Esophagus muscularis mucosa (tissue), 4 donors: ENCODE data around the gene LAMA5. TPM values are rescaled to one million over a fixed set of nuclear protein-coding genes. Genes with fewer than 3 reads are reported as not detected.

Experiments used
- DNase-seq: peaks from one replicate; pipeline ENCODE4 v3.0.0-alpha.2; 2017; ENCODE audit errors: extremely low spot score
- H3K27ac ChIP-seq, 4 donors: fragments of 200-600 bp; sonication (generic); replicated peaks in 1 of 4; 1 replicate in 3 of 4; 2 replicates in 1 of 4; pipeline ENCODE4 v1.5.1; 2016 to 2019; ENCODE audit warnings: mild to moderate bottlenecking in 1 of 4
- H3K27me3 ChIP-seq, 4 donors: fragments of 200-600 bp; sonication (generic); one replicate each; pipeline versions ENCODE4 v1.5.1 to v1.6.0; 2016 to 2019
- H3K36me3 ChIP-seq, 4 donors: fragments of 200-600 bp; sonication (generic); one replicate each; pipeline ENCODE4 v1.5.1; 2016 to 2019
- H3K4me1 ChIP-seq, 4 donors: fragments of 200-600 bp; sonication (generic); one replicate each; pipeline ENCODE4 v1.5.1; 2016 to 2019
- H3K4me3 ChIP-seq, 4 donors: fragments of 200-600 bp; sonication (generic); 1 replicate in 2 of 4; 2 replicates in 2 of 4; pipeline ENCODE4 v1.5.1; 2016 to 2019; ENCODE audit warnings: mild to moderate bottlenecking in 4 of 4, moderate library complexity in 1 of 4
- H3K9me3 ChIP-seq, 4 donors: fragments of 200-600 bp; sonication (generic); 1 replicate in 3 of 4; 2 replicates in 1 of 4; pipeline ENCODE4 v1.5.1; 2016 to 2019
- EP300 ChIP-seq: sonication (generic); formaldehyde crosslinking; IDR thresholded peaks from one replicate; pipeline ENCODE4 v1.6.1; 2017; ENCODE audit warnings: antibody characterized with exemption
- POLR2A ChIP-seq: fragments of 450-650 bp; IDR thresholded peaks from one replicate; pipeline ENCODE4 v1.6.1; 2017; ENCODE audit warnings: antibody characterized with exemption, moderate library complexity, mild to moderate bottlenecking, low read depth
- POLR2AphosphoS5 ChIP-seq, 2 donors: sonication (generic); formaldehyde crosslinking; IDR thresholded peaks; one replicate each; pipeline ENCODE4 v1.6.1; 2017; ENCODE audit warnings: antibody characterized with exemption in 2 of 2
- WGBS: methylation state at CpG from one replicate; pipeline ENCODE4 v1.1.5; 2018; 5-methylcytosine and 5-hydroxymethylcytosine counted together
- intact Hi-C: fragments of 100-400 bp; cut with DNase I; formaldehyde crosslinking; loops from one replicate; pipeline ENCODE4 v1.15.1; 2023
- total RNA-seq, 4 donors: library from RNA; depleted of rRNA; stranded (reverse); fragments of >200 nt; gene quantifications; one replicate each; pipeline versions ENCODE4 v1.1.0 to v1.2.1, GENCODE V29; 2016
- TF ChIP-seq, protein P1 (sequence below), 3 experiments: fragments of 200-600 bp in 2 of 3; fragments of 450-650 bp in 1 of 3; sonication (generic) in 2 of 3; IDR thresholded peaks; one replicate each; pipeline ENCODE4 v1.5.1; 2017 to 2019; ENCODE audit warnings: antibody characterized with exemption in 3 of 3, mild to moderate bottlenecking in 2 of 3, moderate library complexity in 1 of 3

LAMA5 gene
- total RNA-seq, 4 donors from 2014 or later, result 70.1 to 257 (median 150) TPM

DNA sequence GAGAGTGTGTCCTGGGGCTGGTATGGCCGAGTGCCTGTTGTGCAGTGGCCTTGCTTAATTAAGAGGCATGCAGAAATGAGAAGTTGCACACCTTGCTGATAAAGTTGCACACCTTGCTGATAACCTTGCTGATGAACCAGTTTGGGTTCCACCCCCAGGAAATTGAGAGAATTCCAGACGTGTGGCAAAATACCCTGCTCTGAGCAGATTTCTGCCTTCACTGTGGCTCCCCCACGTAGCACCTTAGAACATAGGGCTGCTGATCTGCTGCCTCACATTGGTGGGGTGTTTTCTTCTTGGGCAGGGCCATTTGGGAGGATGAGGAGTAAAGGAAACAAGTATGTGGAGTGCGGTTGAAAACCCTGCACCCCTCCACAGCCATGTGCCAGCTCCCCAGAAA, 86.8 kb downstream of the LAMA5 start:
- Histone ChIP-seq H3K27me3 (no peaks in the 10 kb centered on the region), H3K4me1 (peaks cover 0 to 33% (median 0%) of the 10 kb centered on the region in 4 donors), H3K4me3 (no peak overlapping the region), H3K27ac (no peak overlapping the region), H3K9me3 (no peaks in the 10 kb centered on the region), H3K36me3 (peaks cover 41 to 89% (median 74%) of the 10 kb centered on the region in 4 donors)
- 82% methylated on average over 4 of the region's 4 CpGs for whole genome bisulfite sequencing
- TF ChIP-seq POLR2A, result no peak
- intact Hi-C loops, result no loop called here
- no peak for DNase-seq

DNA sequence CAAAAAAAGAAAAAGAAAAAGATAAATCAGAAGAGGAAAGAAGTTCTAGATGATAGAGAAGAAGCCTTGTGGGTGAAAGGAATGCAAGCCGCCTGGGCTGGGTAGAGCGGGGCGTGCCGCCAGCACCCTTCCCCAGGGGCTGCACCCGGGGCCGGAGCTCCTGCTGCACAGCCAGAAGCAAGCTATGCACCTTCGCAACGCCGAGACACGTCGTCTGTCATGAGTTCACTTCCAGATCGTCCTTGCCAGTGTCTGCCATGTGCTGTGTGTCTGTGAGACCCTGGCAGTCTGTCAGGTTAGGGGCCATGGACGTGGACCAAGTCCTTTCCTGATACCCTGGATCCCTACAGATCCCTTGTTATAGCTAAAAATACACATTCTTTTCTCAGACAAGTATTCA, 89.9 kb downstream of the LAMA5 start:
- TF ChIP-seq EP300, result no peak
- Histone ChIP-seq H3K36me3 (peaks cover 50 to 90% (median 70%) of the 10 kb centered on the region in 4 donors), H3K27ac (no peak overlapping the region), H3K4me1 (peaks cover 0 to 11% (median 0%) of the 10 kb centered on the region in 4 donors), H3K9me3 (no peaks in the 10 kb centered on the region), H3K4me3 (no peak overlapping the region), H3K27me3 (no peaks in the 10 kb centered on the region)
- no peak for DNase-seq
- intact Hi-C loops, result no loop called here
- WGBS, result 62% methylated on average over 13 of the region's 13 CpGs

GRCh38 chr20:62276439-62276838, 90.7 kb downstream of the LAMA5 start:
- H3K36me3 ChIP-seq, result peaks cover 47 to 90% (median 70%) of the 10 kb centered on the region in 4 donors
- no peak overlapping the region for H3K27ac ChIP-seq
- peaks cover 0 to 11% (median 0%) of the 10 kb centered on the region in 4 donors for H3K4me1 ChIP-seq
- 73% methylated on average over 6 of the region's 6 CpGs for WGBS
- H3K4me3 ChIP-seq, result no peak overlapping the region
- intact Hi-C loops, result no loop called here
- H3K27me3 ChIP-seq, result no peaks in the 10 kb centered on the region
- TF ChIP-seq EP300 (no peak), POLR2A (no peak), POLR2AphosphoS5 (IDR thresholded peaks at IDR 0.05) (no peak)
- TF ChIP-seq, protein P1, sequence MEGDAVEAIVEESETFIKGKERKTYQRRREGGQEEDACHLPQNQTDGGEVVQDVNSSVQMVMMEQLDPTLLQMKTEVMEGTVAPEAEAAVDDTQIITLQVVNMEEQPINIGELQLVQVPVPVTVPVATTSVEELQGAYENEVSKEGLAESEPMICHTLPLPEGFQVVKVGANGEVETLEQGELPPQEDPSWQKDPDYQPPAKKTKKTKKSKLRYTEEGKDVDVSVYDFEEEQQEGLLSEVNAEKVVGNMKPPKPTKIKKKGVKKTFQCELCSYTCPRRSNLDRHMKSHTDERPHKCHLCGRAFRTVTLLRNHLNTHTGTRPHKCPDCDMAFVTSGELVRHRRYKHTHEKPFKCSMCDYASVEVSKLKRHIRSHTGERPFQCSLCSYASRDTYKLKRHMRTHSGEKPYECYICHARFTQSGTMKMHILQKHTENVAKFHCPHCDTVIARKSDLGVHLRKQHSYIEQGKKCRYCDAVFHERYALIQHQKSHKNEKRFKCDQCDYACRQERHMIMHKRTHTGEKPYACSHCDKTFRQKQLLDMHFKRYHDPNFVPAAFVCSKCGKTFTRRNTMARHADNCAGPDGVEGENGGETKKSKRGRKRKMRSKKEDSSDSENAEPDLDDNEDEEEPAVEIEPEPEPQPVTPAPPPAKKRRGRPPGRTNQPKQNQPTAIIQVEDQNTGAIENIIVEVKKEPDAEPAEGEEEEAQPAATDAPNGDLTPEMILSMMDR (IDR thresholded peaks at IDR 0.05), result no peak
- DNase-seq, result no peak
- H3K9me3 ChIP-seq, result no peaks in the 10 kb centered on the region

DNA sequence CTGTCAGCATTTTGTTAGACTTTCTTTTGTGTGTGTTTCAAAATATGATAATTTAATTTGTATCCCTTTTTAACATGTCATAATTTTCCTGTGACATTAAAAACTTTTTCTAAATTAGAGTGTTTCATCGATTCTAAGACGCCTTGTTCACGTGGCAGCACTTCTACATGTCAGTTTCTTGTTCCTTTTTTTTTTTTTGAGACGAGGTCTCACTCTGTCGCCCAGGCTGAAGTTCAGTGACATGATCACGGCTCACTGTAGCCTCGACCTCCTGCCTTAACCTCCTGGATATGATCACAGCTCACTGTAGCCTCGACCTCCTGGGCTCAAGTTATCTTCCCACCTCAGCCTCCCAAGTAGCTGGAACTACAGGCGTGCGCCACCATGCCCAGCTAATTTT, 91.9 kb downstream of the LAMA5 start:
- intact Hi-C loops, result no loop called here
- Histone ChIP-seq H3K9me3 (no peaks in the 10 kb centered on the region), H3K27ac (no peak overlapping the region), H3K27me3 (no peaks in the 10 kb centered on the region), H3K4me1 (peaks cover 0 to 11% (median 0%) of the 10 kb centered on the region in 4 donors), H3K4me3 (no peak overlapping the region), H3K36me3 (peaks cover 36 to 84% (median 60%) of the 10 kb centered on the region in 4 donors)
- no peak for DNase-seq
- WGBS, result 94% methylated on average over 10 of the region's 10 CpGs
- TF ChIP-seq EP300, result no peak
- TF ChIP-seq POLR2A, result no peak
- TF ChIP-seq POLR2AphosphoS5 (IDR thresholded peaks at IDR 0.05), result no peak
- TF ChIP-seq, protein P1 (IDR thresholded peaks at IDR 0.05), result no peak

- intact Hi-C loops, result no loop called here
- Histone ChIP-seq H3K36me3 (peaks cover 28 to 78% (median 60%) of the 10 kb centered on the region in 4 donors), H3K4me3 (no peak overlapping the region), H3K27me3 (no peaks in the 10 kb centered on the region), H3K4me1 (peaks cover 0 to 11% (median 0%) of the 10 kb centered on the region in 4 donors), H3K9me3 (no peaks in the 10 kb centered on the region), H3K27ac (no peak overlapping the region)
- no peak for DNase-seq
- TF ChIP-seq POLR2A (no peak), EP300 (no peak), POLR2AphosphoS5 (IDR thresholded peaks at IDR 0.05) (no peak)
- TF ChIP-seq, protein P1 (IDR thresholded peaks at IDR 0.05), result no peak
- WGBS, result 86% methylated on average over 11 of the region's 13 CpGs
Observed at GRCh38 chr20:62274332-62274950, 92.7 kb downstream of the LAMA5 start.

DNA sequence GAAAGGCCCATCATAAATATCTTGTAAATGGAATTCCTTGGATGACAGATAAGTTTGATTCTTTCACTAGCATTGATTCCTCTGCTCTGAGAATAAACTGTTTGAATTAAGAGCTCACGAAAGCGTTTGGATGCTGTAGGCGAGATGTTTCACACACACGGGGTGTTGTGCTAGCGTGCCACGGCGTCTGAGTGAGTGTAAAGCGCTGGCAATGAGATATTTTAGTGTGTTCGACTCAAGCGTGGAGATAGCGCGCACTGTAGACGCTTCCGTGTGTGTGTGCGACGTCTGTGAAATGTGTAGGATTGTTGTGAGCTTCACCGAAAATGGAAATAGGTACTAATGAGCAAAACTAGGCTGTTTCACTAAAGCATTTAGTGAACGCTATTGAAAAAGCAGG, 93.7 kb downstream of the LAMA5 start:
- H3K4me1 ChIP-seq, result peaks cover 0 to 11% (median 0%) of the 10 kb centered on the region in 4 donors
- WGBS, result 94% methylated on average over 18 of the region's 18 CpGs
- H3K9me3 ChIP-seq, result no peaks in the 10 kb centered on the region
- no peak overlapping the region for H3K4me3 ChIP-seq
- intact Hi-C loops, result no loop called here
- H3K27ac ChIP-seq, result no peak overlapping the region
- H3K36me3 ChIP-seq, result peaks cover 23 to 80% (median 63%) of the 10 kb centered on the region in 4 donors
- DNase-seq, result no peak
- TF ChIP-seq, protein P1 (IDR thresholded peaks at IDR 0.05), result no peak
- H3K27me3 ChIP-seq, result no peaks in the 10 kb centered on the region
